Osteocyte (in vitro differentiated cells): Measurements from ENCODE around the gene PSMB11. TPM values are rescaled to one million over a fixed set of nuclear protein-coding genes. Genes with fewer than 3 reads are reported as not detected.
"Not testable (repeated sequence)": the region's sequence is repeated elsewhere in the genome, so short reads cannot be mapped to it uniquely, and the experiment has no call there.

Experiments
- DNase-seq: peaks from one replicate; pipeline ENCODE4 v3.0.0; 2021; ENCODE audit warnings: mixed read lengths; ENCODE audit not compliant: unreplicated experiment; ENCODE audit errors: extremely low spot score
- H3K27ac Mint-ChIP-seq: one replicate; pipeline ENCODE4 v1.8.0; 2021; ENCODE audit warnings: mild to moderate bottlenecking, mixed read lengths; ENCODE audit not compliant: unreplicated experiment
- H3K27me3 Mint-ChIP-seq: one replicate; pipeline ENCODE4 v1.8.0; 2021; ENCODE audit warnings: mixed read lengths; ENCODE audit not compliant: unreplicated experiment
- H3K36me3 Mint-ChIP-seq: one replicate; pipeline ENCODE4 v1.8.0; 2021; ENCODE audit warnings: mixed read lengths; ENCODE audit not compliant: unreplicated experiment
- H3K4me1 Mint-ChIP-seq: one replicate; pipeline ENCODE4 v1.8.0; 2021; ENCODE audit warnings: mixed read lengths; ENCODE audit not compliant: unreplicated experiment
- H3K4me3 Mint-ChIP-seq: one replicate; pipeline ENCODE4 v1.8.0; 2021; ENCODE audit warnings: mild to moderate bottlenecking, moderate library complexity, mixed read lengths; ENCODE audit not compliant: unreplicated experiment
- H3K9me3 Mint-ChIP-seq: one replicate; pipeline ENCODE4 v1.8.0; 2021; ENCODE audit warnings: mixed read lengths; ENCODE audit not compliant: unreplicated experiment
- CTCF ChIP-seq: fragments of 200-600 bp; sonication (generic); IDR thresholded peaks from 2 replicates; pipeline ENCODE4 v1.5.0; 2021; ENCODE audit warnings: antibody characterized with exemption, mild to moderate bottlenecking, moderate library complexity
- total RNA-seq: library from RNA; stranded (reverse); gene quantifications from 2 replicates; pipeline ENCODE4 v1.2.1, GENCODE V29; 2021

The PSMB11 gene
- total RNA-seq, 1 donor from 2014 or later = not detected

GRCh38 chr14:23009939-23010726 is 31.9 kb upstream of the PSMB11 start, which contains the start of gene C14orf93:
Gene C14orf93 (minus strand): TSS chr14:23010143. CDS start chr14:22999023, 11,120 bp downstream.
- peaks cover 40% of the 10 kb centered on the region for H3K4me1 Mint-ChIP-seq
- peak; percentile 89 for DNase-seq
- TF ChIP-seq CTCF = no peak
- peak within 1 kb of the TSS; percentile 93 for H3K4me3 Mint-ChIP-seq
- H3K36me3 Mint-ChIP-seq = no peaks in the 10 kb centered on the region
- peak within 1 kb of the TSS; percentile 99 for H3K27ac Mint-ChIP-seq
- H3K27me3 Mint-ChIP-seq = no peaks in the 10 kb centered on the region
- no peaks in the 10 kb centered on the region for H3K9me3 Mint-ChIP-seq

DNA sequence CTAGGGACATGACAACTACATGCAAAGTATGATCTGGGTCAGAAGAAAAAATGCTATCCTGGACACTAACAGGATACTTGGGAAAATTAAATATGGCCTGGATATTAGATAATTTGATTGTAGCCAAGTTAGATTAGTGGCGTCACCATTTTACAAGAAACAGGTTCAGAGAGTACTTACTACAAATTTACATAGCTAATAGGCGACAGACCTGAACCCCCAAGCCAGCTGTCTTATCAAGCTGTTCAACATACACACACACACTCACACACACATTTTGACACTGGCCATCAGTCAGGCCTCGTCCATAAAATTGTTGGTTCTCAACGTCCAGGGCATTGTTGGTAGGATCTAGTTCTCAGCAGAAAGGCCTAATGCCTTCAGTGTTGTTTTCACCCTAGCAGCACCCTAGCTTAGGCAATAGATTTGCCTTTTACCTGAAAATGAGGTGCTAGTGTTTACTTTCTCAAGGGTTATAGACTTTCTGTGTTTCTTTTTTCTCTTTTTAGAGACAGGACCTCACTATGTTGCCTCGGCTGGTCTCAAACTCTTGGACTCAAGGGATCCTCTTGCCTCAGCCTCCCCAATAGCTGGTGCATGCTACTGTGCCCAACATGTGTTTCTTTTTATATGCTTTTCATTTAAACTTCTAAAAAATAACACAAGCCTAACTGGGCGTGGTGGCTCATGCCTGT is 28.8 kb upstream of the PSMB11 start:
- DNase-seq = no peak
- no peak overlapping the region for H3K4me3 Mint-ChIP-seq
- H3K27me3 Mint-ChIP-seq = no peaks in the 10 kb centered on the region
- no peaks in the 10 kb centered on the region for H3K36me3 Mint-ChIP-seq
- no peaks in the 10 kb centered on the region for H3K9me3 Mint-ChIP-seq
- no peak for TF ChIP-seq CTCF
- H3K27ac Mint-ChIP-seq = no peak overlapping the region
- H3K4me1 Mint-ChIP-seq = peaks cover 17% of the 10 kb centered on the region

GRCh38 chr14:23013749-23014054 is 28.3 kb upstream of the PSMB11 start:
- peaks cover 12% of the 10 kb centered on the region for H3K4me1 Mint-ChIP-seq
- not testable (repeated sequence) for H3K27me3 Mint-ChIP-seq, H3K36me3 Mint-ChIP-seq, DNase-seq, H3K4me3 Mint-ChIP-seq, H3K9me3 Mint-ChIP-seq, H3K27ac Mint-ChIP-seq

DNA sequence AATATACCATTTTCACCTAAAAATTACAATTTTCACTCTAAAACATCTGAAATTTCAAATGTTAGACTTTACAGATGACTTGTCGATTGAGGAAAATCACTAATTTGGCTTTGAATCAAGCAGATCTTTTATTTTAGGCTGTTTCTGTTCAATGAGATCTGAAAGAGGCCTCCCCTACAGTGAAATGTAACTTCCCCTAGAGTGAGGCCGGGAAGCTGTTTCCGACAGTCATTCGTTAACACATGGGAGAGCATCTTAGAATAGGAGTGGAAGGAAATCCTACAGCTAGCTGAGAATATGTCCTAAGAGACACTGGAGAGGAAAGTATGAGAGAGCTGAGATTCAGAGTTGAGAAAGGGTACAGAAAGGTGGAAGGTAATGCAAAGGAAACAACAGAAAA is 26.4 kb upstream of the PSMB11 start:
- H3K9me3 Mint-ChIP-seq = no peaks in the 10 kb centered on the region
- no peak overlapping the region for H3K27ac Mint-ChIP-seq
- no peaks in the 10 kb centered on the region for H3K4me1 Mint-ChIP-seq
- no peak overlapping the region for H3K4me3 Mint-ChIP-seq
- no peaks in the 10 kb centered on the region for H3K36me3 Mint-ChIP-seq
- no peaks in the 10 kb centered on the region for H3K27me3 Mint-ChIP-seq
- no peak for DNase-seq
- no peak for TF ChIP-seq CTCF

DNA sequence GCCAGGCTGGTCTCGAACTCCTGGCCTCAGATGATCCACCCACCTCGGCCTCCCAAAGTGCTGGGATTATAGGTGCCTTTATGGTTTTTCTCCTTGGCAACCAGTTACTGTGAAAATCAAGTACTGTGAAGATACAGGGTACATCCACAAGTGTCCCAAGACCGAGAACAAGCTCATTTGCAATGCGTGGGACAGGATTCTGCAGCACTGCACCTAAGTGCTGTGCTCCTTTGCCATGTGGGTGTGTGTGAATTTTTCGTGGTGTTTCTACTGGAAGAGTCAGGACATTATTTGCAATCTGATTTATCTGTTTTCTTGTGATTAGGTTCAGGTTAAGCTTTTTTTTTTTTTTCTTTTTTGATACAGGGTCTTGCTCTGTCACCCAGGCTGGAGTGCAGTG is 24.9 kb upstream of the PSMB11 start:
- no peaks in the 10 kb centered on the region for H3K36me3 Mint-ChIP-seq

More for the DNA sequence above, 24.9 kb upstream of the PSMB11 start:
- Mint-ChIP-seq H3K27me3 (no peaks in the 10 kb centered on the region), H3K4me1 (no peaks in the 10 kb centered on the region), H3K9me3 (no peaks in the 10 kb centered on the region), H3K27ac (no peak overlapping the region), H3K4me3 (no peak overlapping the region)
- TF ChIP-seq CTCF = no peak
- no peak for DNase-seq
